ENCODE data around the gene POU2F1. TPM values are rescaled to one million over a fixed set of nuclear protein-coding genes. Genes with fewer than 3 reads are reported as not detected.

The POU2F1 gene
- total RNA-seq, 4 donors from 2014 or later: 14.0 to 45.5 (median 19.8) TPM

GRCh38 chr1:167248707-167249642, 28.3 kb downstream of the POU2F1 start:
- TF ChIP-seq POLR2A (IDR thresholded peaks at IDR 0.05) (no peak), CTCF (IDR thresholded peaks at IDR 0.05) (no peak)
- H3K36me3 ChIP-seq: no peaks in the 10 kb centered on the region
- no peaks in the 10 kb centered on the region for H3K9me3 ChIP-seq
- no peak overlapping the region for H3K4me3 ChIP-seq (replicated peaks in 1 of 3)
- intact Hi-C loops (cut with DNase I): no loop called here
- peaks cover 4 to 10% of the 10 kb centered on the region in 2 donors for H3K4me1 ChIP-seq
- no peak for DNase-seq
- 88 to 92% methylated on average over 4 of the region's 4 CpGs for WGBS, 2 donors
- H3K27me3 ChIP-seq: no peaks in the 10 kb centered on the region
- H3K27ac ChIP-seq: no peak overlapping the region

GRCh38 chr1:167249702-167250101, 29.0 kb downstream of the POU2F1 start:
- Histone ChIP-seq H3K9me3 (no peaks in the 10 kb centered on the region), H3K36me3 (no peaks in the 10 kb centered on the region), H3K27me3 (no peaks in the 10 kb centered on the region), H3K27ac (no peak overlapping the region), H3K4me1 (peaks cover 4 to 10% of the 10 kb centered on the region in 2 donors), H3K4me3 (replicated peaks in 1 of 3) (no peak overlapping the region)
- intact Hi-C loops (cut with DNase I): no loop called here
- TF ChIP-seq CTCF (IDR thresholded peaks at IDR 0.05): no peak
- TF ChIP-seq POLR2A (IDR thresholded peaks at IDR 0.05): no peak
- WGBS, 2 donors: 83 to 90% methylated on average over 1 of the region's 1 CpG
- no peak for DNase-seq

- Histone ChIP-seq H3K36me3 (no peaks in the 10 kb centered on the region), H3K27me3 (no peaks in the 10 kb centered on the region), H3K4me3 (replicated peaks in 1 of 3) (no peak overlapping the region), H3K9me3 (no peaks in the 10 kb centered on the region), H3K4me1 (peaks cover 4 to 10% of the 10 kb centered on the region in 2 donors), H3K27ac (no peak overlapping the region)
- TF ChIP-seq CTCF (IDR thresholded peaks at IDR 0.05) (no peak), POLR2A (IDR thresholded peaks at IDR 0.05) (no peak)
- DNase-seq: no peak
- intact Hi-C loops (cut with DNase I): no loop called here
Observed at GRCh38 chr1:167250482-167250881, 29.8 kb downstream of the POU2F1 start.

- TF ChIP-seq POLR2A (IDR thresholded peaks at IDR 0.05): no peak
- TF ChIP-seq CTCF (IDR thresholded peaks at IDR 0.05): no peak
Observed at GRCh38 chr1:167251472-167251871, 30.8 kb downstream of the POU2F1 start.

GRCh38 chr1:167252986-167253385, 32.3 kb downstream of the POU2F1 start:
- no peaks in the 10 kb centered on the region for H3K9me3 ChIP-seq
- DNase-seq: no peak
- H3K4me3 ChIP-seq (replicated peaks in 1 of 3): no peak overlapping the region
- intact Hi-C loops (cut with DNase I): no loop called here
- TF ChIP-seq POLR2A (IDR thresholded peaks at IDR 0.05) (no peak), CTCF (IDR thresholded peaks at IDR 0.05) (no peak)
- H3K27ac ChIP-seq: no peak overlapping the region
- no peaks in the 10 kb centered on the region for H3K36me3 ChIP-seq
- no peaks in the 10 kb centered on the region for H3K27me3 ChIP-seq
- H3K4me1 ChIP-seq: no peaks in the 10 kb centered on the region

More at GRCh38 chr1:167251472-167251871, 30.8 kb downstream of the POU2F1 start:
- H3K27ac ChIP-seq: no peak overlapping the region
- DNase-seq: no peak
- H3K9me3 ChIP-seq: no peaks in the 10 kb centered on the region
- H3K36me3 ChIP-seq: no peaks in the 10 kb centered on the region
- H3K4me1 ChIP-seq: peaks cover 4 to 10% of the 10 kb centered on the region in 2 donors
- no peak overlapping the region for H3K4me3 ChIP-seq (replicated peaks in 1 of 3)
- WGBS, 2 donors: 99 to 100% methylated on average over 4 of the region's 4 CpGs
- no peaks in the 10 kb centered on the region for H3K27me3 ChIP-seq
- intact Hi-C loops (cut with DNase I): no loop called here

Measured in thyroid gland (tissue), 4 donors.